ENCODE measurements around the gene CGN.

The CGN gene

GRCh38 chr1:151510957-151511635 is at the start of gene CGN:
CGN (plus strand) TSS chr1:151511387; CDS start chr1:151518520, 7,133 bp downstream.
- peak; percentile 95 for DNase-seq

- no peak for DNase-seq
Observed at GRCh38 chr1:151461694-151462093, 49.5 kb upstream of the CGN start.

- no peak for DNase-seq
Observed at GRCh38 chr1:151465026-151465425, 46.2 kb upstream of the CGN start.

DNA sequence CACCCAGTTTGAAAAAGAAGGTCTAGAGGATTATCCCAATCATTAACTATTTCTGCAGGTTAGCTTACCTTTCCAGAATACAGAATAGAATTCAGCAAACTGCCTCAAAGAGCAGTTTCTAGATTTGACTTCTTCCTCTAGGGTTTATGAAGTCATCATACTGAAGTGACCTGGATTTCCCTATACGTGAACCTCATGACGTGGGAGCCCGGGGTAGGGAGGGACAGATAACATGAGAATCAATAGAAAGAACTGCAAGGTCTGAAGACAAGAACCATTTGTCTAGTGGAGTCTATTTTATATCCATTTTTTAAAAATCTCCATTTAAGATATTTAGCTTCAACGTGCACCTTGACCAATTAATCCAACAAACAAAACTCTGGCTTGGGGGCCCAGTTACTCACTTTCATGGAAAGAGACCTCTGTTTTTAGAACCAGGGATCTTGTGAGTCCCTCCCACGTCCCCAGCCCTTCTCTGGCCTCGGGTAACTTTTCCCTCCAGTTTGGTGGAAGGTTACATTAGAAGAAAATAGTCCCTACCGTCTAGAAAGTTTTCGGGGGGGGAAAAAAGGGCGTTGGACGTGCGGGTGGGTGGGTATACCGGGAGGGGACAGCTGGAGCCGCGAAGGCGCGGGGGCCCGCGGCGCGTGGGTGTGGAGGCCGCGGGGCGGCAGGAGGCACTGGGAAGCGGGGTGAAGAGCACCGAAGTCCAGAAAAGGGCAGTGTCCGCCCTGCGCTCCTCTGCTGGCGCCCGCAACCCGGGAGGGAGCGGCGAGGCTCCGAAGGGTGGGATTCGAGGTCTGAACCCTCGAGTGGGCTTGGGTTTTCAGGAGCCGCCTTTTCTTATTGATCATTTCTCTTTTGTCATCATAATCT is 38.1 kb upstream of the CGN start:
- DNase-seq, result no peak

GRCh38 chr1:151474745-151475144 is 36.4 kb upstream of the CGN start:
- DNase-seq, result no peak

GRCh38 chr1:151475175-151475574 is 36.0 kb upstream of the CGN start:
- DNase-seq, result no peak

- DNase-seq, result no peak
Observed at GRCh38 chr1:151476083-151476482, 35.1 kb upstream of the CGN start.

DNA sequence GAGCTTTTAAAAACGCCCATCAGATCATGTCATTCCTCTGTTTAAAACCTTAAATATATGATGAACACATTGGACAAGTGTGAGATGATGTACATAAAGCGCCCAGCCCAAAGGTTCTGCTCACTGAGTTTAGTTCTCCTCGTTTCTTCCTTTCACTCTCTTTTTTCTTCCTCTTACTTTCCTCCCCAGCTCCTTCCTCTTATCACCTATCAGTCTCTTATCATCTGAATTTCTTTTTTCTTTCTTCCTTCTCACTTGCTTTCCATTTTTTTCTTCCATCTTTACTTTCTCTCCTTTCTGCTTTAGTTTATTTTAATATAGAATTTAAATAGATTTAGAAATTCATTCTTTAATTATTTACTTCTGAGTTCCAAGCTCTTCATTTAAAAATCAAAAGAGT is 34.1 kb upstream of the CGN start:
- no peak for DNase-seq

- no peak for DNase-seq
Observed at GRCh38 chr1:151478140-151478812, 32.9 kb upstream of the CGN start.

DNA sequence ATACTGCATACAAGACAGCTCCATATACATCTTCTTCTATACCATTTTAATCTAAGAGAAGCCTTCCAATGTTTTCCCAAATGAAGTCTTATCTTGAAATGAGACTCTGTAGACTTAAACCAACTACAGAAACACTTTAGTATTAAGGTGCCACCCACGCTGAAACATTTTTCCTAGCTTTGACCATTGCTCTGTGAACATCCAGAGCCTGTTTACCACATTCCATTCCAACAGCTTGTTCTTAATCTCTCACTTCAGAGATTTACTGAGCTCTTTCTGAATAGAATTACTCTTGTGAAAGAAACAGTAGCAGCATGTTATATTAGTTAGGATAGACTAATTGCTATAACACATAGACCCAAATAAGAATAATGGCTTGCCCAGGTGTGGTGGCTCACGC is 32.3 kb upstream of the CGN start:
- DNase-seq, result no peak

DNA sequence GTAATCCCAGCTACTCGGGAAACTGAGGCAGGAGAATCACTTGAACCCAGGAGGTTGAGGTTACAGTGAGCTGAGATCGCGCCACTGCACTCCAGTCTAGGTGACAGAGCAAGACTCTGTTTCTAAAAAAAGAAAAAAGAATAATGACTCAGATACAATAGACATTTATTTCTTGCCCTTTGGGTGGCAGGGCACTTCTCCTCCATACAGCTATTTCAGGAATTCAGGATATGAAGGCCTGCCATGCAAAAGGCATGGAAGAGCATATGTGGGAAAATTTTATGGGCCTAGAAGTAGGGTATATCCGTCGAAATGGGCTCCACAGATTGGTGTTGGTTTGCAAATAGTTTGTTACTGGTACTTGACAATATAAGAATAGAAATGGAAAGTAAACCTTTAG is 31.7 kb upstream of the CGN start:
- DNase-seq, result no peak

- DNase-seq, result no peak
Observed at GRCh38 chr1:151482017-151482416, 29.2 kb upstream of the CGN start.

DNA sequence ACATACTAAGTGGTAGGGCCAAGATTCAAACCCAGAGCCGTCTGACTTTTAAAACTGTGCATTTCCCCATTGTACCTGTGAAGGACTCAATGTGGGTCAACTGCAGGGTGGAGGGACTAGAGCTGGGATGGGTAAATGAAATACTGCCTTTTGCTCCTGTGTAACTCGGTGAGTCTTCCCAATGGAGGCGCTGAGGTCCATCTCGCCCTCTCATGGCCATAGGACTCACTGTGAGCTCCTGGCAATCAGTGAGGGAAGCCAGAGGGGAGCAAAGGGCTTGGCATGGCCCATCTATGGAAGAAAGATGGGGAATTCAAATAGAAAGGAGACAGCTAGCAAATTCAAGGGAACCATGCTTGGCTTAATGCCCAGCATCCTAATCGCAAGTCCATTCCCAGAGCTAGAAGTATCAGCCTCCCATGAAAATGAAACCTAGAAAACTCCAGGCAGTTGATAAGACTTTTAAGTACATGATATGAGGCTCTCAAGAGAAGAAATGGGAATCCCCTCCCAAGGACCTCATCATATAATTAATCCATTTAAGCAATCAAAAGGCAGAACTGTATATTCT is 25.4 kb upstream of the CGN start:
- DNase-seq, result no peak

DNA sequence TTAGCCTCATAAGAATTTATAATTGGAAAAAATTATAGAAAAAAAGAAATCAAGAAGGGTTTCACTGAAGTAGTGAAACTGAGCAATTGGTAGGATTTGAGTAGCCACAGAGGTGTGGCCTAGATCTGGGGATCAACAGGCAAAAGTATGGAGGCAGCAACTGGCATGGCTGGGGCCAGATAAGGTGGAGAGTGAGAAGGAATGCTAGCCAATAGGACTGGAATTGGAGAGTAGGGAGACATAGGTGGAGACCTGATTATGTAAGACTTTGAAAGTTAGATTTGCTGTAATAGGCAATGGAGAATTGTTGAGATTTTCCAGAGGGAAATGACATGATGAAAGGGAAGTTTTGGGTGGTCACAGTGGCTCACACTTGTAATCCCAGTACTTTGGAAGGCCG is 24.6 kb upstream of the CGN start:
- DNase-seq, result no peak

- no peak for DNase-seq
Observed at GRCh38 chr1:151491641-151492040, 19.5 kb upstream of the CGN start.

DNA sequence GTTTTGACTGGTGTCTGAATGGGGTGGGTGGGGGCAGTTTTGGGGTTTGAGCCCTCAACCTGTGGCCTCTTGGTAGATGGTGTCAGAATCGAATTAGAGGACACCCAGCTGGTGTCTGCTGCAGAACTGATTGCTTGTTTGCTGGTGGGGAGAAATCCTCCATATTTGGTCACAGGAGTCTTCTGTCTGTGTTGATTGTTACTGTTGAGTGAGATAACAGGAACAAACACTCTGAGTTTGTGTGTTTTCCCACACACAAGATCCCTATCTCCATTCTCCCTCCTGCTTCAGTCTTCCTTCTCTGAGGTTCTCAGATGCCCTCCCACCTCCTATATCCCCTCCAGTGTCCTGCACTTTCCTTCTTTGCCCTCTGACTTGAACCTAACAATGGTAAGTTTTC is 19.1 kb upstream of the CGN start:
- no peak for DNase-seq

DNA sequence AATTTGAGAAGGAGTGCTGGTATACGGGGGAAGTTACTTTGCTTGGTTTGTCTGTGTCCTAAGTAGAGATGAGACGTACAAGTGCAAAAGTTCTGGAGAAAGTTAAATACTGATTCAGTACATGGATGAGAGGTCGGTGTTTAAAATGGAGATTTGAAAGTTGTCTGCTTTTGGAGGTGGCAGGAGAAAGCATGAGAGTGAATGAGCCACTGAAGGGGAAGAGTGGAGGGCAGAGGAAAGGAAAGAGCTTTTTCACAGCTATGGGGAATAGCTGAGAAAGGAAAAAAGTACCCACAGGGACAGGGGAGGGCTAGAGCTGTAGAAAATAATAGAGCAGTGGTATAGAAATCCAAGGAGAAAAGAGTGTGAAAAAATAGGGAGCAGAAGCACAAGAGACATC is 18.1 kb upstream of the CGN start:
- no peak for DNase-seq

GRCh38 chr1:151494741-151495281 is 16.4 kb upstream of the CGN start:
- DNase-seq, result peak; percentile 88

DNA sequence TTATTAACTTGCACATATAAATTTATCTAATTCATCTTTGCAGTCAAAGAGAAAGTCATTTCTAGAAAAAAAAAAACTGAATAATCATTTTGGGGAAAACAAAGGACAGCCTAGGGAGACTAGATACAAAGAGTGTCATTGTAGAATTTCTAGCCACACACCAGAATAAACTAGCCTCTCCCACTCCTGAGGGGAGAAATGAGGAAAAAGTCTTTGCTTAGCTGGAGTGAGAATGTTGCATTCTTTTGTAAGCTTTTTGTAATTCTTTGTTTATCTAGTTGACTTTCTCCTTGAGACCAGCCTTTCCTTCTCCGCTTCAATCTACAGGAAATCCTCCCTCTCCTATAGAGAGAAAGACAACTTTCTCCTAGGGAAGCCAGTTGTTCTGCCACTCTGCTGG is 15.9 kb upstream of the CGN start:
- no peak for DNase-seq

GRCh38 chr1:151499365-151499764 is 11.8 kb upstream of the CGN start:
- DNase-seq, result no peak

- DNase-seq, result no peak
Observed at GRCh38 chr1:151499930-151500329, 11.3 kb upstream of the CGN start.

DNA sequence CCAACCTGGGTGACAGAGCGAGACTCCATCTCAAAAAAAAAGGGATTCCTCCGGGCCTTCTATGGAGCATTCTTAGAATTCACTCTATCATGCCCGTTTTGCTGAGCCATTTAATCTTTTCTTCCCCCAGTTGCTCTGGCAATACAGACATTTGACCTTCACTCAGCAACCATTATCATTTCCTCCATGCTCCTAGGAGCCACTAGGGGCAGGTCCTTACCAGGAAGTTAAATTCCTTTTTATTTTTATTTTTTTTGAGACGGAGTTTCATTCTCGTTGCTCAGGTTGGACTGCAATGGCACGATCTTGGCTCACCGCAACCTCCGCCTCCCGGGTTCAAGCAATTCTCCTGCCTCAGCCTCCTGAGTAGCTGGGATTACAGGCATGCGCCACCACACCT is 9.7 kb upstream of the CGN start:
- no peak for DNase-seq

DNA sequence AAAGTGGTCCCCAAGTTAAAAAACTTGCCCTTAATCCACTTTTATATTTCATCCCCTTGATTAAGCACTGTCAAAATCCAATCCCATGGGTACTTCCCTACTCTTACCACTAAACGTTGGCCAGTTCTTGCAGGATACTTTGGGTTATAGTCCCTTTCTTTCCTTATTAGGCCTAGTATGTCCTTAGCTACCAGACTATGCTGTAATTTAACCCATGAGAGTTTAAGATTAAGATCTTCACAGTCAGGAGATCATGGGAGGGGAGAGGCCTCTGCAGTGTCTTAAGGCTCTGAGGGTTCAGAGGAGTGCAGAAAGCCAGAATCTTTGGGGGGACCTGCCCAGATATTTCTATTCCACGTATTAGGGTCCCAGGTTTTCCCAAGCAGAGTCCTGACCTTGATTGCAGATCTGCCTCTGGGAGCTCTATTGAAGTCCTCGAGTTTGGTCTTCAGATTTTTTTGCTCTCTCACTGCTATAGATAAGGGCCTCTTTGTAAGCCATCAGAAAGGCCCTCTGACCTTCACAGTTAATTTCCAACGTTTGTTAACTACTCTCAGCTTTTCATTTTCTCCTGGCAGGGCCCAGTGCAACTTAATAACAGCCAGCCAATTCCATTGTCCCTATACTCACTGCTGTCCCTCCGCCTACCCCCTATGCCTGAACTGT is 9.0 kb upstream of the CGN start:
- no peak for DNase-seq
